Measurements from ENCODE around the gene ANKRD63. TPM values are rescaled to one million over a fixed set of nuclear protein-coding genes. Genes with fewer than 3 reads are reported as not detected.

Gene ANKRD63
- total and polyA plus RNA-seq, 9 of the 15 experiments (the other 6 are each of a cell fraction or from before 2014, with no cell fraction given), result 1.3 to 2.0 (median 1.8) TPM; not detected in 6

GRCh38 chr15:40282147-40282868 lies 556 bp downstream of the ANKRD63 start (continued):
- TF ChIP-seq E2F1 (CRISPR knock-in tag; IDR thresholded peaks at IDR 0.05) (peak; percentile 14; the same call in 1 of the 2 replicates), PHB2 (IDR thresholded peaks at IDR 0.05; ENCODE audit: low read depth) (no peak), BDP1 (IDR thresholded peaks at IDR 0.05; ENCODE audit: insufficient read depth, insufficient read length) (no peak), NRF1 (conservative IDR thresholded peaks at IDR 0.05 in 1 of 2, IDR thresholded peaks at IDR 0.05 in 1 of 2) (peak; percentile 79 to 82), MYC (IDR thresholded peaks at IDR 0.05; ENCODE audit: low read depth, low read length) (peak; percentile 48; the same call in 1 of the 2 replicates), MYC (CRISPR knock-in tag; IDR thresholded peaks at IDR 0.05; ENCODE audit: borderline replicate concordance, low read depth) (no peak), SMC3 (conservative IDR thresholded peaks at IDR 0.05; ENCODE audit: insufficient read depth, low read depth, low read length) (no peak; the same call in 1 of the 2 replicates), RBFOX2 (IDR thresholded peaks at IDR 0.05; ENCODE audit: low read depth, low read length) (peak; percentile 67), CXXC5 (CRISPR knock-in tag; IDR thresholded peaks at IDR 0.05) (peak; percentile 81), JUN (IDR thresholded peaks at IDR 0.05; ENCODE audit: borderline replicate concordance, low read depth, low read length) (no peak), JUN (CRISPR knock-in tag; IDR thresholded peaks at IDR 0.05; ENCODE audit: borderline replicate concordance) (0 out of 2 replicates have a peak, but pooled peaks have one; percentile 32), ZNF232 (CRISPR knock-in tag; IDR thresholded peaks at IDR 0.05) (0 out of 2 replicates have a peak, but pooled peaks have one; percentile 42), NR4A1 (CRISPR knock-in tag; IDR thresholded peaks at IDR 0.05) (0 out of 2 replicates have a peak, but pooled peaks have one; percentile 83), NR4A1 (tag; IDR thresholded peaks at IDR 0.05) (no peak), GABPB2 (CRISPR knock-in tag; conservative IDR thresholded peaks at IDR 0.05) (no peak), NR3C1 (CRISPR knock-in tag; IDR thresholded peaks at IDR 0.05) (peak; percentile 87), U2AF1 (optimal IDR thresholded peaks at IDR 0.05; ENCODE audit: low read depth, low read length) (peak; percentile 78), FOXA3 (CRISPR knock-in tag; conservative IDR thresholded peaks at IDR 0.05 in 1 of 2, IDR thresholded peaks at IDR 0.05 in 1 of 2) (peak in 1 of 2 experiments; percentile 65; a peak in 1 of 4 replicates), NFYB (IDR thresholded peaks at IDR 0.05; ENCODE audit: extremely low read depth, insufficient read length) (no peak), FIP1L1 (IDR thresholded peaks at IDR 0.05; ENCODE audit: low read depth, low read length, poor library complexity, severe bottlenecking) (peak; percentile 32), RAD21 (CRISPR knock-in tag; conservative IDR thresholded peaks at IDR 0.05 in 1 of 2, IDR thresholded peaks at IDR 0.05 in 1 of 2) (peak; percentile 43 to 51), ZBTB8A (IDR thresholded peaks at IDR 0.05; ENCODE audit: partially characterized antibody) (no peak), CHD2 (IDR thresholded peaks at IDR 0.05; ENCODE audit: low read depth, low read length) (peak; percentile 10; the same call in 1 of the 2 replicates)
- TF ChIP-seq, protein P1, sequence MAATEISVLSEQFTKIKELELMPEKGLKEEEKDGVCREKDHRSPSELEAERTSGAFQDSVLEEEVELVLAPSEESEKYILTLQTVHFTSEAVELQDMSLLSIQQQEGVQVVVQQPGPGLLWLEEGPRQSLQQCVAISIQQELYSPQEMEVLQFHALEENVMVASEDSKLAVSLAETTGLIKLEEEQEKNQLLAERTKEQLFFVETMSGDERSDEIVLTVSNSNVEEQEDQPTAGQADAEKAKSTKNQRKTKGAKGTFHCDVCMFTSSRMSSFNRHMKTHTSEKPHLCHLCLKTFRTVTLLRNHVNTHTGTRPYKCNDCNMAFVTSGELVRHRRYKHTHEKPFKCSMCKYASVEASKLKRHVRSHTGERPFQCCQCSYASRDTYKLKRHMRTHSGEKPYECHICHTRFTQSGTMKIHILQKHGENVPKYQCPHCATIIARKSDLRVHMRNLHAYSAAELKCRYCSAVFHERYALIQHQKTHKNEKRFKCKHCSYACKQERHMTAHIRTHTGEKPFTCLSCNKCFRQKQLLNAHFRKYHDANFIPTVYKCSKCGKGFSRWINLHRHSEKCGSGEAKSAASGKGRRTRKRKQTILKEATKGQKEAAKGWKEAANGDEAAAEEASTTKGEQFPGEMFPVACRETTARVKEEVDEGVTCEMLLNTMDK (IDR thresholded peaks at IDR 0.05; ENCODE audit: borderline replicate concordance, insufficient read depth, low read depth, low read length, poor library complexity, severe bottlenecking), result peak; percentile 94

Data from K562 (cell line).